DMS53 treated with DMSO at 0.1 percent for 48 hours (cell line): ENCODE measurements around the gene ASB1.

ENCODE experiments used
- DNase-seq: peaks from one replicate; lab custom pipeline; 2025; ENCODE audit not compliant: unreplicated experiment; lab: John Stamatoyannopoulos, UW

Gene ASB1

DNA sequence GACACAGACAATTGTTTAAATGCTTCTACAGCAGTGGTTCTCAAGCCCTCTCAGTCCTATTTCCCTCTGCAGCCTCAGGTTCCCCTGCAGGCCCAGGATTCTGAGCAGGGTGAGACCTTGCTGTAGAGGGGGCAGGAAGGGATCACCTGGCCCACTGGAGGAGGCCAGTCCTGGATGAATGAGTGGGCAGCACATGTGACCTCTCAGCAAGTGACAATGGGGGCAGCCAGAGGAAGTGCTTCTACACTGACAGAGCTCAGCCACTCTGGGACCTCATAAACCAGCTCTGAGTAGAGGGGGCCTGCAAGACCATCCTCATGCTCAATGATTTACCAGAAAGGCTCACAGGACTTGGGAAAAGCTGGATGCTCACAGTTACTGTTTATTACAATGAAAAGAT is 63.2 kb downstream of the ASB1 start:
- no peak for DNase-seq

GRCh38 chr2:238492840-238493239 is 66.1 kb downstream of the ASB1 start:
- no peak for DNase-seq

GRCh38 chr2:238493411-238493810 is 66.7 kb downstream of the ASB1 start:
- DNase-seq, result no peak

- DNase-seq, result no peak
Observed at GRCh38 chr2:238493880-238494572, 67.3 kb downstream of the ASB1 start.

DNA sequence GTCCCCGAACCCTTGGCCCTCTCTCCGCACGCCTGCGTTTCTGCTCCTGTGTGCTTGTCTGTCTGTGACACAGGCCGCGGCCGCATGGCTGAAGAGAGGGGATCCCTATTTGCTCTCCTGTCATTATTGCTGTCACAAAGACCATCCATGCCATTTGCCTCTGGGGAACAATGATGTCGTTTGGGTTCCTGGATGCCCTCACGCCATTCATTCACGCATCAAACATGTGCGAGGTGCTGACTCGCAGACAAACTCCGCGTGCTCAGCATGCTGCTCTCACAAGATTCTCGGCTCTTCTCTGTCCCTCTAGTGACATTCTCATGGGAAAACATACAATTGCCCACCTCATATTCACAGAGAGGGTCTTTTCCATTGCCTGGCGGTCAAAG is 67.8 kb downstream of the ASB1 start:
- no peak for DNase-seq

GRCh38 chr2:238495422-238495821 is 68.7 kb downstream of the ASB1 start:
- DNase-seq, result no peak

- no peak for DNase-seq
Observed at GRCh38 chr2:238496756-238497609, 70.3 kb downstream of the ASB1 start.

GRCh38 chr2:238497610-238498005 is 70.9 kb downstream of the ASB1 start:
- DNase-seq, result no peak

- DNase-seq, result no peak
Observed at GRCh38 chr2:238498188-238498587, 71.5 kb downstream of the ASB1 start.

DNA sequence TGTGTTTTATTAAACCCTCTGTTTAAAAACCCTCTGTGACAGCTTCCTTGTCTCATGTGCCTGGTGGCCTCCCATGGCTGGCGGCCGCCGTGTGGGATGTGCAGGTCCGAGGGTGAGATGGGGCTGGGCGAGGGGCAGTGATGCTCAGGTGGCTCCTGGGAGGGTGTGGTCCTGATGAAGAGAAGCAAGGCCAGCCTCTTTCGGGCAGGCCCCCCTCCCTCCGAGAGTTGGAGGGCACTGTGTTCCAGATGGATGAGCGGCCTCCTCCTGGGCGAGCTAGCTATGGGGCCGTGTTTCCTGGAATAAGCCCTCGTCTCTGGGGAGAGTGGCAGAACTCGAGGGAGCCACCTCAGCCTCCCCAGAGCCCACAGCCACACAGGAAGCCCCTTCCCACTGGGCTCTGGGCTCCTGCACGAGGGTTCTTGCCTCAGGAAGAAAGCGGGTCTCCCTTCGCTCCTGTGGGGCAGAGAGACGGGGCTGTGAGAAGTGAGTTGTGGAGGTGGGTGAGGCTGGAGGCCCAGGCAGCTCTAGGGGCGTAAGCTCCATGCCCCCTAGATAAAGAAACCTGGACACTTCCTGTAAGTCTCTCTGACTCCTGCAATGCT is 72.1 kb downstream of the ASB1 start:
- no peak for DNase-seq

- no peak for DNase-seq
Observed at GRCh38 chr2:238499731-238500580, 73.2 kb downstream of the ASB1 start.

- DNase-seq, result no peak
Observed at GRCh38 chr2:238501311-238501710, 74.6 kb downstream of the ASB1 start.
